GM13976 (cell line): Measurements from ENCODE around the gene ARFIP1.

Experiments used
- DNase-seq: peaks from one replicate; pipeline ENCODE4 v3.0.0; 2012; ENCODE audit warnings: low spot score
- CTCF ChIP-seq: IDR thresholded peaks from 2 replicates; pipeline ENCODE4 v1.5.1; 2012; ENCODE audit warnings: borderline replicate concordance, mild to moderate bottlenecking; ENCODE audit not compliant: insufficient read depth; ENCODE audit errors: extremely low read depth, missing control alignments, control extremely low read depth
- in situ Hi-C: fragments of 300-500 bp; cut with MboI; formaldehyde crosslinking; loops from one replicate; pipeline ENCODE4 v1.12.0; 2022; ENCODE audit warnings: low sequenced_read_pairs, mixed read lengths, inconsistent platforms; ENCODE audit not compliant: unreplicated experiment

ARFIP1 gene

GRCh38 chr4:152929888-152930287 lies 150.1 kb downstream of the ARFIP1 start:
- TF ChIP-seq CTCF = no peak
- in situ Hi-C loops = no loop called here
- no peak for DNase-seq

- DNase-seq = peak; percentile 51
- TF ChIP-seq CTCF = no peak
Measured at GRCh38 chr4:152935143-152935542, 155.4 kb downstream of the ARFIP1 start.

GRCh38 chr4:152935631-152936445 lies 156.1 kb downstream of the ARFIP1 start, which contains the start of gene FHDC1:
FHDC1 (plus strand) TSS chr4:152936323; CDS start chr4:152943058, 6,735 bp downstream.
- peak; percentile 56 for DNase-seq
- no peak for TF ChIP-seq CTCF
- in situ Hi-C loops = no loop called here

More at GRCh38 chr4:152935143-152935542, 155.4 kb downstream of the ARFIP1 start:
- in situ Hi-C loops = no loop called here

GRCh38 chr4:152936446-152937335 lies 156.9 kb downstream of the ARFIP1 start:
- peak; percentile 67 for DNase-seq
- in situ Hi-C loops = no loop called here
- no peak for TF ChIP-seq CTCF

- peak; percentile 59 for DNase-seq
- TF ChIP-seq CTCF = no peak
- in situ Hi-C loops = no loop called here
Measured at GRCh38 chr4:152937336-152938236, 157.8 kb downstream of the ARFIP1 start.
